ENCODE measurements around the gene ANK2.

The ANK2 gene

DNA sequence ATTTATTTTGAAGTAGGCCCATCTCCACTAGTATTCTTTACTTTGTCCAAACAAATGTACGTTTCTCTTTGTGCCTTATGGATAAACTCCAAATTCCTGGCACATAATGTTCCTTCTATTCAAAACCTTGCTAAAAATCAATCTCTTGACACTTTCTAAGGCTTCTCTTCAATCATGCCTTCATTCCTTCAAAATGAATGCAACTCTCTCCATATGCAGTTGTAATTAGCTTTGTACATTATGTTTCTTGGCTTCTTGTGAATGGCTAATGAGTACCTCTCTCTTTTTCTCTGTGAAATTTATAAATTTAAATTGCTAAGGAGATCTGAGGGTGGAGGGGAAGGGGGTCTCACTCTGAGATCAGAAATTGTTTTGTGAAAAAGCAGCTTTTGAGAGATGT lies 24.0 kb upstream of the ANK2 start:
- Histone ChIP-seq H3K9ac (ENCODE audit: low read depth, low read length) (no peak overlapping the region), H3K36me3 (ENCODE audit: insufficient read depth, low read length) (peaks cover 3% of the 10 kb centered on the region; the same call in 1 of the 2 replicates), H3K9me3 (ENCODE audit: control insufficient read depth, insufficient read depth, low read length) (no peaks in the 10 kb centered on the region), H3K4me1 (ENCODE audit: insufficient read depth, low read length) (peaks cover 13% of the 10 kb centered on the region)

DNA sequence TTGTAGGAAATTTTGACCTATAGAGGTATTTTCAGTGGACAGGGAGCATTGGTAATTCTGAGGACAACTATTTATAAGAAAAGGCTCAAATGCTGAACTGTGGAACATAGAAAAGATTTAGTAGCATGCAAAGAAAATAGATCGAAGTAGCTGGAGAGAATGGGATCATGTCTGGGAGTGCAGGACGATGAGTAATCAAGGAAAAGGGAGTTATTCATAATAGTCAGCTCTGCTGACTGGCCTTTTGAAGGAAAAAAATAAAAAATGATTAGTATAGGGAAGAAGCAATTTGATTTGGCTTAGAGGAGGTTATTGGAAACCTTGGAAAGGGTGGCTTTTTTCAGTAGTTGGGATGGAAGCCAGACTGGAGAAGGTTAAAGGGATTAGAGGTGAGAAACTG lies 22.9 kb upstream of the ANK2 start:
- H3K9me3 ChIP-seq (ENCODE audit: control insufficient read depth, insufficient read depth, low read length): no peaks in the 10 kb centered on the region
- peaks cover 3% of the 10 kb centered on the region; the same call in 1 of the 2 replicates for H3K36me3 ChIP-seq (ENCODE audit: insufficient read depth, low read length)
- H3K4me1 ChIP-seq (ENCODE audit: insufficient read depth, low read length): peaks cover 13% of the 10 kb centered on the region
- no peak overlapping the region for H3K9ac ChIP-seq (ENCODE audit: low read depth, low read length)

DNA sequence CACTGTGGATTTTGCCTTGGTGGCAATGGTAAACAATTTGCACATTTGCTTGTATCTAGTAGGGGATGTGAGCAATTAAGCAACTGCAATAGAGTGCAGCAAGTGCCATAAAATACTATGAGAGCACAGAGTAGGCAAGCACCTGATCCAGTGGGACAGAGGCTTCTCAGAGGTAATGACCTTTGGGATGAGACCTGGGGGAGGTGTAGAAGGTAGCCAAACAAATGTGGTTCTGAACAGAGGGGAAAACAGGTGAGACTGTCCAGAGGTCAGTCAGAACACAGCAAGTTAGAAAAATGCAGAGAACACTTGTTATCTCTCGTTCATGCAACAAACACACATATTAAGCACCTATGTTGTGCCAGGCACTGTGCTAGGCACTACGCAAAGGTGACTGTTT lies 21.4 kb upstream of the ANK2 start:
- no peaks in the 10 kb centered on the region for H3K9me3 ChIP-seq (ENCODE audit: control insufficient read depth, insufficient read depth, low read length)
- peaks cover 13% of the 10 kb centered on the region for H3K4me1 ChIP-seq (ENCODE audit: insufficient read depth, low read length)
- H3K36me3 ChIP-seq (ENCODE audit: insufficient read depth, low read length): peaks cover 3% of the 10 kb centered on the region; the same call in 1 of the 2 replicates
- no peak overlapping the region for H3K9ac ChIP-seq (ENCODE audit: low read depth, low read length)

DNA sequence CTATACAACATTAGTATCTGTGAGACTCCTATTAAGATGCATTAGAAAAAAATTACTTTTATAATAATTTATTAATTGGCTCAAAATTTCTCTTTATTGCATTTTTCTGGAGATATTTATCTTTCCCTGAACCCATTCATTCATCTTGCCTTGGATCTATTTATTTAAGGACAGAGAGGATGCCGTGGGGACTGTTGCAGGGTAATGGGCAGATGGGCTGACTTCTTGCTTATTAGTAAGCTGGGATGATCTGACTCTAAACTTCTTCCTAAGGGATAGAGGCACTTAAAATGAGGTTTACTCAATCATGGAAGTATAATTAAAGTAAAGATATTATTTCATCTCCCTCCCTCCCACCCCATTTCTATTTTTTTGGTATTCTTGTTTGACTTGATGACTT lies 18.2 kb upstream of the ANK2 start:
- Histone ChIP-seq H3K9ac (ENCODE audit: low read depth, low read length) (no peak overlapping the region), H3K4me1 (ENCODE audit: insufficient read depth, low read length) (no peaks in the 10 kb centered on the region), H3K9me3 (ENCODE audit: control insufficient read depth, insufficient read depth, low read length) (no peaks in the 10 kb centered on the region), H3K36me3 (ENCODE audit: insufficient read depth, low read length) (no peaks in the 10 kb centered on the region)

DNA sequence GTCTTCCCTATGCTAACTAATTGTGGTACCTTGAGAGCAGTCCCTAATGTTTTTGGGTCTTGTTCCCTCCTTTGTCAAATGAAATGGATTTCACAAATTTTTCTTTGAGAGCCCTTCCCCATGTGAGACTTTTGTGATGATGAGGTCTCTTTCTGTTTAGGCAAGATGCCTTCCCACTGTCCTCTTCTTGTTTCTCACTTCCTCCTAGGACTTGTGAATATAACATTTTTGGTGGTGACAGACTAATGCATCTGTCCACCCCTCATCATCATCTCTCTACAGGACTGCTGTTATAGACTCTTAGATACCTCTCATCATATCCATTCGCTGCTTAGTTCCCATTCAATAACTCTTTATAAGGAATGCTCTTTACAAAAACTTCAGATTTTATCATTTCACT lies 8.7 kb upstream of the ANK2 start:
- no peak overlapping the region for H3K9ac ChIP-seq (ENCODE audit: low read depth, low read length)
- H3K9me3 ChIP-seq (ENCODE audit: control insufficient read depth, insufficient read depth, low read length): no peaks in the 10 kb centered on the region
- no peaks in the 10 kb centered on the region for H3K4me1 ChIP-seq (ENCODE audit: insufficient read depth, low read length)
- H3K36me3 ChIP-seq (ENCODE audit: insufficient read depth, low read length): no peaks in the 10 kb centered on the region

DNA sequence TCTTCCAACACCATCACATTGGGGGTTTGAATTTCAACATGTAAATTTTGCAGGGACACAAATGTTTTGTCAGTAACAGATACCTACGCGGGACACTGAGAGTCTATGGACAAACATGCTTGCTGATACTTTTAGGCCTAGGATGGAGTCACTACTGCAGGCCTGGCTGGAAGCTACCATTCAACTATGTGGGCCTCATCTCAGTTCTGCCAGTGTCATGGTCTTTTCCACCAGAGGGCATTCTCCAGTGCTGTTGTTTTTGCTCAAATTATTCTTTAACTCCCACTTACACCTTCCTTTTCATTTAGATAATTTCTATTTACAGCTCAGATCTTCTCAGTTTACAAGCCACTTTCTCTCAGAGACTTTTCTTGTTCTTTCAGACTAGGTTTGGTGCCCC lies 7.0 kb upstream of the ANK2 start:
- H3K9ac ChIP-seq (ENCODE audit: low read depth, low read length): no peak overlapping the region
- H3K36me3 ChIP-seq (ENCODE audit: insufficient read depth, low read length): no peaks in the 10 kb centered on the region
- H3K4me1 ChIP-seq (ENCODE audit: insufficient read depth, low read length): no peaks in the 10 kb centered on the region
- no peaks in the 10 kb centered on the region for H3K9me3 ChIP-seq (ENCODE audit: control insufficient read depth, insufficient read depth, low read length)

DNA sequence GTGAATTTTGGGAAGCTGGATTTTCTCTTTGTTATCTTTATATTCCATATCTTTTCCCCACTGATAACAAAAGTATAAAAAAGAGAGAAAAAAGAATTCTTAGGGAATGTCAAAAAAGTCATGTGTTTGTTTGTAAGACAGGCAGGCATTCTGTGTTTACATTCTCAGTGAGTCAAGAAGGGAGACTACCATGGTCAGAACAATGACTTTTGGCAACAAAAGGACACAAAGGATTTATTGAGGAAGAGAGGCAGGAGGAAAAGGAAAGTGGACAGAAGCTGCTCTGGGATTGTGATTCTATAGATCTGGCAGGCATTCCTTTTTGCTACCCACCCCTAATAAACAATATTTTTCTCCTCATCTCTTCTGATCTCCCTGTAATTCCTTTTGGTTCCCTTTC lies 5.9 kb upstream of the ANK2 start:
- Histone ChIP-seq H3K9ac (ENCODE audit: low read depth, low read length) (no peak overlapping the region), H3K9me3 (ENCODE audit: control insufficient read depth, insufficient read depth, low read length) (no peaks in the 10 kb centered on the region), H3K36me3 (ENCODE audit: insufficient read depth, low read length) (no peaks in the 10 kb centered on the region), H3K4me1 (ENCODE audit: insufficient read depth, low read length) (no peaks in the 10 kb centered on the region)

DNA sequence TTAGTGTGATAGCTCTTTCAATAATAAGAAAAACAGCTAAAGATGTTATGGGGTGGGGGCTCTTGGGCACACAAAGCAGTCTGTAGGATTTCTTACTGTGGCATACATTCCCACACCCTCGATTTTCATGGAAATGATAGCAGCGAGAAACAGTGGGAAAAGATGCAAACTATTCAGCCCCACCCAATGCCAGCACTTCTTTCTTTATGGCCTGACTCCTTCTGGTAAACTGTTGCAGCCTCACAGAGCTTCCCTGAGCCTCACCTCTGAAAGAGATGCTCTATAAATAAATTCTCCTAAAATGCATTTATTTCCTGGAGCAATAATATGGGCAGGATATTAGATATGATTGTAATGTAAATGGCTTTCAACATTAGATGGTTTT lies 910 bp downstream of the ANK2 start:
- H3K36me3 ChIP-seq (ENCODE audit: insufficient read depth, low read length): no peaks in the 10 kb centered on the region
- peaks cover 16% of the 10 kb centered on the region for H3K4me1 ChIP-seq (ENCODE audit: insufficient read depth, low read length)
- no peak overlapping the region for H3K9ac ChIP-seq (ENCODE audit: low read depth, low read length)
- no peaks in the 10 kb centered on the region for H3K9me3 ChIP-seq (ENCODE audit: control insufficient read depth, insufficient read depth, low read length)

DNA sequence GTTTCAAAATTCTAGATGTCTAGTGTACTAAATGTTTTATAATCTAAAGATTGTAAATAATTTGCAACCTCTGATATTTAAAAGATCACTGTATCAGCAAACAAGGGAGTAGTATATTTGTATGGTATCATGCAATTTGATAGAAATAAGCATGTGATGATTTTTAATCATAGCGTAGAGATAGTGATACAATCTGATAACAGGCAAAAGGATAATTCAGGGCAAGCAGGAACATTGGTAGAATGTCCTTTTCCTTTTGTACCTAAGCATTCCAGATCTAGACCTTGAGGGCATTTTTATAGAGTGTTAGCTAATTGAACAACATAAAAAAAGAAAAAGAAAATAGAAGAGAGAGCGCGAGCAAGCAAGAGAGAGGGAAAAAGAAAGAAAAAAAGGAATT lies 1.4 kb downstream of the ANK2 start:
- Histone ChIP-seq H3K9me3 (ENCODE audit: control insufficient read depth, insufficient read depth, low read length) (no peaks in the 10 kb centered on the region), H3K36me3 (ENCODE audit: insufficient read depth, low read length) (no peaks in the 10 kb centered on the region), H3K4me1 (ENCODE audit: insufficient read depth, low read length) (peaks cover 16% of the 10 kb centered on the region), H3K9ac (ENCODE audit: low read depth, low read length) (no peak overlapping the region)

DNA sequence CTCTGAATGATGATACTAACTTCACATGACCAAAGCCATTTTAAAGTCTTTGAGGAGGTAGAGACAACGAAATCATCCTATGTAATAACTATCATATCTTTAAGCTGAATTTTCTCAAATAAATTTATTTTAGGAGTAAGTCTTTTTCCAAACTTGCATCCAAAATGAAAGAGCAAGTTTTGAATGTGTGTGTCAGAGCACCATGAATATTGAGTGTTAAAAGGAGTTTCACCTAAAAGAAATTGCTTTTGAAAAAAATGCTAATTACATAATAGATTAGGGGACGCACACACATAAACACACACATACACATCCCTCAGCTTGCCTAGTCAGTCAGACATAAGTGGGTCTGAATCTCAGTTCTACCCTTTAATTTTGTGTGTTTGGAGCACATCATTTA lies 1.9 kb downstream of the ANK2 start:
- Histone ChIP-seq H3K9ac (ENCODE audit: low read depth, low read length) (no peak overlapping the region), H3K4me1 (ENCODE audit: insufficient read depth, low read length) (peaks cover 16% of the 10 kb centered on the region), H3K9me3 (ENCODE audit: control insufficient read depth, insufficient read depth, low read length) (no peaks in the 10 kb centered on the region), H3K36me3 (ENCODE audit: insufficient read depth, low read length) (no peaks in the 10 kb centered on the region)

DNA sequence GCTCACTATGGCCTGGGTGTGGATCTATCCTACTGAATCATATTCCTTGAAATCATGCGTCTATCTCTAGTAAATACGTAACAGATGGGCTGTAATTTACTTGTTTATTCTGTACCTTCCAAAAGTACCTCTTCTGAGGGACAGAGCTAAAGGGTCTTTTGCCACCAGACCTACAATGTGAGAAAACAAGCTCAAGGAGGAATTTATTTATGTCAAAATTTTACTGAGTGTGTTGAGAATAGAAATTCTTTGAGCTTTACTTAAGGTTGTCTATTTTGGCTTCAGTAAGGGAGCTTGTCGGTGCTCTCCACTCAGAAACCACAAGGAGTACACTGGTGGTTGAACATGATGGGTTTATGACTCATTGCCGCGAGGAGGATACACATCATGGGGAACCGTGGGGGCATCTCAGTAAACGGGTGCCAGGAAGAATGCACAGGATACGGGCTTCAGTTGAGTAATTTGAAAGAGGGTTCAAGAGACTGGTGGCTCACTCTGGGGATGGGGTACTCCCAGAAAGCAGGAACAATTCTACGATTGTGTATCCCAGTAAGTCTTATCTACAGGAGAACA lies 3.0 kb downstream of the ANK2 start:
- H3K36me3 ChIP-seq (ENCODE audit: insufficient read depth, low read length): no peaks in the 10 kb centered on the region
- H3K4me1 ChIP-seq (ENCODE audit: insufficient read depth, low read length): peaks cover 16% of the 10 kb centered on the region
- no peaks in the 10 kb centered on the region for H3K9me3 ChIP-seq (ENCODE audit: control insufficient read depth, insufficient read depth, low read length)
- no peak overlapping the region for H3K9ac ChIP-seq (ENCODE audit: low read depth, low read length)

DNA sequence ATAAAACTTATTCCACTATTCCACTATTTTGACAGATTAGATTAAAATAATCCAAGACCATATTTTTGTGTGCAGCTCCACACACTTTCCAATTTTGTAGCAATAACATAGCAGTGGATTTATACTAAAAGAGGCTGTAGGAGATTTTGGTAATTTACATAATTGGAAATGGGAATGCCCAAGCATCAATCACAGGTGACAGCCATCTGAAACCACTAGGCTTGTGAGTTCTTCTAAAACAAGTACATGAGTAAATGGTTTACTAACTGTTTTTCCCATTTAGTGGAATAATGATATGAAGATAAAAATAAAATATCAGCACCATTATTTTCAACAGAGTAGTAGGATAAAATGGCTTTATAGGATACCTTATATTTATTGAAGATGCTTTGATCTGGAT lies 4.4 kb downstream of the ANK2 start:
- H3K9ac ChIP-seq (ENCODE audit: low read depth, low read length): no peak overlapping the region
- H3K4me1 ChIP-seq (ENCODE audit: insufficient read depth, low read length): peaks cover 16% of the 10 kb centered on the region
- H3K9me3 ChIP-seq (ENCODE audit: control insufficient read depth, insufficient read depth, low read length): no peaks in the 10 kb centered on the region
- H3K36me3 ChIP-seq (ENCODE audit: insufficient read depth, low read length): no peaks in the 10 kb centered on the region

DNA sequence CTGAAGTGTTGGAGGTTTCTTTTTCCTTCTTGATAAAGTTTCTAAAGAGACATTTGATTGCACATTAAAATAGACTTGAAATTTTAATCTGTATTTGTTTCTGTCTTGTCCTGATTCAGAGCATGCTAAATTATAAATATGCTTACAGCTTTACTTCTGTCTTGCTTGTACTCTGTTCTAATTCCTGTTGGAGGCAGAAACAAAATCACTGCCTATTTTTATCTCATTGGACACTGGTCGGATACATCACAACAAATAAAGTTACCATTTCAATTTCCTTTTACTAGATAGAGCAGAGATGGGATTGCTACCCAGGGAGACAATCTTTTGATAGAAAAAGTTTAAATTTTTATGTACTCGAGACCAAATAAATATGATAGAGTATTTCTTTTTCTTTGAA lies 6.9 kb downstream of the ANK2 start:
- no peaks in the 10 kb centered on the region for H3K36me3 ChIP-seq (ENCODE audit: insufficient read depth, low read length)
- H3K9ac ChIP-seq (ENCODE audit: low read depth, low read length): no peak overlapping the region
- H3K4me1 ChIP-seq (ENCODE audit: insufficient read depth, low read length): no peaks in the 10 kb centered on the region; the same call in 1 of the 2 replicates
- H3K9me3 ChIP-seq (ENCODE audit: control insufficient read depth, insufficient read depth, low read length): no peaks in the 10 kb centered on the region

DNA sequence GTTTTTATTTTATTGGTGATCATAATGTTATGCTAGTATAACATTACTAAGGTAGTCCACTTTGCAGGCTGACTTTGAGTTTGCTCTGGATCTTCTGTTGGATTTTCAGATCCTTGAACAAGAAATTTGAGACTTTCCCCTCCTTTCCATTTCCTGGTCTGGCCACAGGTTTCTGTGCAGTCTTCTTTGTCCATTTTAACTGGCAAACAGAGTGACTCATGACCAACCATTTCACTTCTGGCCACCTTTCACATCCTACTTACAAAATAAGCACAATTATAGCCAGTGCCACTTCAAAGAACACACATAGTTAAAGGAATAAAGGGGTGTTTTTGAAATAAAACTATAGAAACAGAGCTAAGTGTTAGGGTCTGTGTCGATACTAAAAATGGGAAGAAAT lies 8.4 kb downstream of the ANK2 start:
- H3K4me1 ChIP-seq (ENCODE audit: insufficient read depth, low read length): no peaks in the 10 kb centered on the region; the same call in 1 of the 2 replicates
- no peaks in the 10 kb centered on the region for H3K9me3 ChIP-seq (ENCODE audit: control insufficient read depth, insufficient read depth, low read length)
- H3K9ac ChIP-seq (ENCODE audit: low read depth, low read length): no peak overlapping the region
- no peaks in the 10 kb centered on the region for H3K36me3 ChIP-seq (ENCODE audit: insufficient read depth, low read length)

DNA sequence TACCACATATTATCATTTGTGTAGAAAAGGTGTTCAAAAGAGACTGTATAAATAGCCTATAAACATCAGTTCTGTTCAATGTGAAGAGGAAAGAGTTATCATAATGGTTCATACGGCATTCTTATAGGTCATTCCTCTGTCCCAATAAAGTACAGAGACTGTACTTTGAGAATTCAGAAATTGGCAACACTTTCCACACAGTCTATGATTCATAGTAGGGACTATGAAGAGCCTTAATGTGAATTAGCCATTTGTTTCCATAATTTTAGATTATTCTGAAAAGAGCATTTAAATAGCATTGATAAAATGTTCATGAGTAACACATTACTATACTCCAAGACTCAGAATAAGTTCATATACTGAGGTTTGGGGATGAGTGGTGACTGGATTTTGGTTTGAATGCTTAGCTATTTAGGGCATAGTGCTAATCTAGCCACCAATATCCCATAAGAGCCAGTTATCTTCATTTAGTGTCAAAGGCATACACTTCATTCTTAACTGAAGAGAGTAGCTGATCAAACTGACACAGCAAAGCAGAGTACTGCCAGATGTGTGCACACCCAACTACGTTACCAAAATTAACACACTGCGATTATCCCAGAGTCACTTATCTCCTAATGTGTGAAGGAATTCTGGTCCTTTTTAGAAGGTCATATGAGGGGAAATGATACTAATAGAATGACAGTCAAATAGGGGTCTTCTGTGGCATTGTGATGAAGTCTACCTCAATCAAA lies 10.2 kb downstream of the ANK2 start:
- Histone ChIP-seq H3K36me3 (ENCODE audit: insufficient read depth, low read length) (no peaks in the 10 kb centered on the region), H3K4me1 (ENCODE audit: insufficient read depth, low read length) (peaks cover 8% of the 10 kb centered on the region; the same call in 1 of the 2 replicates), H3K9ac (ENCODE audit: low read depth, low read length) (no peak overlapping the region), H3K9me3 (ENCODE audit: control insufficient read depth, insufficient read depth, low read length) (no peaks in the 10 kb centered on the region)
